Measurements from ENCODE around the gene TGFBR2.

The TGFBR2 gene

DNA sequence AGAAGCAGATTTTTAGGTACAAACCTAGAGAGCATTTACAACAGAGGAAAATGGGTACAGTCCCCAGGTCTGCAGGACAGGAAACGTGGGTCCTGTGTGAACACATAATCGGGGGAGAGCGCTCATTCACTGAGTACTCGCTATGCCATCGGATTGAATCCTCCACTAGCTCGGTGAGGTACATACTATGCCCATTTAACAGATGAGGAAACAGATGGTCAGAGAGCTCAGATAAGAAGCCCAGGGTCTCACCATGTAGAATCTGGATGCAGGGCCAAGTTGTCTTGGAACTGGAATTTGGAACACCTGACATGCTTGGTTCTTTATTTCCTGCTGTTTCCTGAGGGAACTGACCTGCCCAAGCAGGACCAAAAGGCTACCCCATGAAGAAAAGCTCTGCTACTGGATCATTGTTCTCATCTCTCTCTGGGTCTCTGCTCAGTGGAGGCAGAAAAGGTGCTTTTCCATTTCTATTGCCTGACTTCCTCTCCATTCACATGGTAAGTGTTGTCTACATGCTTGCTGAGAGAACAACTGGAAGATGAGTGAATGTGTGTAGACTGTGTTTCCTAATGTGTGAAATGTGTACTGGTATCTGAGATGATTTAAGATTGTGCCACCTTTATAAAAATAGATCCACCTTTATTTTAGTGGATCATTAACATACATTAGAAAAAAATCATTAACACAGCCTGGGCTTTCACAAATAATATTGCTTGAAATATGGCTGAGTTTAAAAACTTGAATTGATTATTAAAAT lies 89.1 kb downstream of the TGFBR2 start:
- DNase-seq, result no peak

DNA sequence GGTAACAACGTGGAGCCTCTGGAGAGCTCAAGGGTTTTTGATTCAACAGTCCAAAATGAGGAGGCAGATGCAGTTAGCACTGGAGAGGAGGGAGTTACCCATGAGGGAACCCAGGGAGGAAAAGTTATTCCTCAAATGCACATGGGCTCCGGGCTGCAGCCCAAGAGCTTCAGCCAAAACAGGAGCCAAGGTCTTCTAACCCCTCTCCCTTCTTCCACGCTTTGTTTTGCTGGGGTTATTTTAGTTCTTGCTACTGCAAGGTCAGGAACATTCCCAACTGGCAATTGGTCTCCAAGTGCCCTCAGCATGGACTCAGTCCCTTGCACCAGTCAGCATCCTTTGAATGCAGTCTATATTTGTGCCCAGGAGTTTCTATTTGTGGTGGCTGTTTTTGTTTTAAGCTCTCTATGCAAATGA lies 90.0 kb downstream of the TGFBR2 start:
- DNase-seq, result no peak

- no peak for DNase-seq
Measured at GRCh38 chr3:30696896-30697295, 90.5 kb downstream of the TGFBR2 start.

DNA sequence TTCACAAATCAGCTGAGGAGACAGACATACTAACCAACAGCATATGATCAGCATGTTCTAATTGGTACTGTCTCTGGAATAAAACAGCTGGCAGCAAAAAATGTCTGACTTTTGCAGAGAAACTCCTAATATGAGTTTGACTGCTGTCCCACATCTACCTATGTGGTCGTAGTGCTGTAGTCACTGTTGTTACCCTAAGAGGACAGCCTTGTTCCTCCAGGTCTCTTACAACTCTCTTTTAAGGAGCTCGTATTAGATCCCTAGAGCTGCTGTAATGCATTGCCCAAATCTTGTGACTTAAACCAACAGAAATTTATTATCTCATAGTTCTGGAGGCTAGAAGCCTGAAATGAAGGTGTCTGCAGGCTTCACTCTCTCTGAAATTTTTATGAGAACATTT lies 92.1 kb downstream of the TGFBR2 start:
- DNase-seq, result no peak

DNA sequence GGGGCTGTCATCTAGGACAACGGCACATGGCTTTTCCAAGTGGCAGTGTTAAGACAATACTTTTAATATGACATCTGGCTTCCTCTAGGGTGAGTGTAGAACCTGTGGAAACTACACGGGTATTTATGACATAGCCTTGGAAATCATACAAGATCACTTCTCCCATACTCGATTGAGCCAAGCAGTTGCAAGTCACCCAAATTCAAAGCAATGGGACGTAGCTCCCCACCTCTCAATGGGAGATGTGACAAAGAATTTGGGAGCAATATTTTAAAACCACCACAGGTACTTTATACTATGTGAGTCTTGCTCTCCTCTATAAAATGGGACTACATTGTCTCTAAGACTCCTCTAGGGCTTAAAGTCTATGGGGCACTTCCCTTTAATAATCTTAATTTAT lies 93.5 kb downstream of the TGFBR2 start:
- DNase-seq, result no peak

DNA sequence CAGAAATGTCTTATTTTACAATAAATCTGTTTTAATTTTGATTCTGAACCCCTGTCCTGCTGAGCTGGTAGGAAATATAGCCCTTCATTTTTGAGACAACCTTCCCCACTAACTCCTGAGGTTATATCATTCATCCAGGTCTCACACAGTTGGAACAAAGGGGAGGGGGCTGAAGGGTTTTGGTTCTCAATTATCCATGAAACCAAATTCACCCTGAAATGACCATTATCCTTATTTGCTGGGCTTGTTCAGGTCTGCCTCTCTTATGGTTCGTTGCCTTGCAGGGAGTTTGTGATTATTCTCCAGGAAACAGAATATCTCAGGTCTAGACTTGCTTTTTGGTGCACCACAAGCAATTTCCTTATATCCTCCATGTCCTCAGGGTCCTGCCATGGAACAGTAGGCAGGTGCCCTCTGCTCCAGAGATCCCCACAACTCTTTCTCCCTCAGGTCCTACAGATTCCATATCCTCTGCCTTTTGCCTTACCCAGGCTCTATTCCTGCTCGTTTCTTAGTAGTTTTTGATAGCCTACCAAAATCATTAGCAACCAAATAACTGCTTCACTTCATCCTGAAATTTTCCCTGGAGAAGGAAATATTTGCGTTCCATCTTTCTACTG lies 94.4 kb downstream of the TGFBR2 start:
- DNase-seq, result no peak

GRCh38 chr3:30702038-30702827 lies 95.8 kb downstream of the TGFBR2 start:
- DNase-seq, result no peak

DNA sequence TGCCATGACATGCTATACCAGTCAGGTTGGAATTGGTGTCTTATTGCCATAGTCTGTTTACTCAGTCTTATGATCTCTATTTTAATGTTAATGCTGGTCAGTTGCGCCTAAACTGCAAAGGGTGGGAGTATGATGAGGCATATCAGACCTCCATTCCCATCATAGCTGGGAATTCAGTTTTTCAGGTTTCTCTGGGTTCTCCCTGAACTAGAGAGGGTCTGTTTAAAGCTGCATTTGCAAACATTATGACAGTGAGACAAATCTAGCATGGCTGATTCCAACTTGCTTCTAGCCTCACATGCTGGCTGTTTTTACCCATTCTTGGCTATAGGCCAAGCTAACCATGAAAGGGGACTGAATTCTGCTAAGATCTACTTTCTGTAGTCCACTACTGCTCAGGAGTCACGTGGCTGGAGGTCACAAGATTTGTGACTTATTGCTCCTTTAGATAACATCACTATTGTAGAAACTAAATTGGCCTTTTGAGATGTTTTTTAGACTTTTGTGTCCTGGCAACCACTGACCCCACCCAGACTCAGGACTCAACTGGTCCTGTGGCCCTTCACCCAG lies 96.5 kb downstream of the TGFBR2 start:
- no peak for DNase-seq

DNA sequence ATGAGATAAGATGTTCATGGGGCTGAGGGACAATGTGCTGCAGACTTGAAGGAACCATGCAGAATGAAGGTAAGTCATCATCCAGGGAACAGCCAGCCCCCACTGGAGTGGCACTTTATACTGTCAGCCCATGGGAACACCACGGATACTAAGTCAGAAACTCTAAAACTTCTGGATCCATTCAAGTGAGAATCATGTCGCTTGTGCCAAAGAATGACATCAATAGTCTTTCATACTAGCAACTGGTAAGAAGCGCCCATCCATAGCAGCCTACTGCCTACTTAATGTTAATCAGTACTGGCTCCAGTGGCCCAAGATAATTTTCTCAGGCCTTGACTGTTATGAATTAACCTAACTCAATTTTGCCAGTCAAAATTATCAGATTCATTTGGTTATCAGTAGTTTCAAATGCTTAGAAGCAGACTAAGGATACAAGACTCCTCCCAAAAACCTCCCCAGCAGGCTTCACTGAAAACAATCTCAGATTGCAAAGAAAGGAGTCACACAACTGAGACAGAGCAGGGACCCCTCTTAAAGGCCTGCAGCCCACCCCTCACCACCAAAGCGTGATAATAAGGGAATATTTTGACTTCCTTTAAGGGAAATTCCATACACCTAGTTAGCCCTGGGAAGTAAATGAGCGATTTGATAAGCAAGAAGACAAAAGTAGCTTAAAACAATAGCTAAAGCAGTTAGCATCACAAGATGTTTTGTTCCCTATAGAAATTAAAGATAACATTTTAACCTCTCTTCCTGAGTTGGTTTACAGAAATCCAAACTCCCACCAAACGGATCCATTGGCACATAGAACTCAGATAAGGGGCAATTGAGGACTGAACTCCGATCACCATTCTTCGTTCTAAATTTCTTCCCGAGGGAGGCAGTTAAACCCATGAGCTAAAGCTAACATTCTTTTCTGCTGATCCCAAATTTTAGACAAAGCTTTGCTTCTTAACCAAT lies 98.8 kb downstream of the TGFBR2 start:
- DNase-seq, result no peak

GRCh38 chr3:30707825-30708224 lies 101.4 kb downstream of the TGFBR2 start:
- no peak for DNase-seq

DNA sequence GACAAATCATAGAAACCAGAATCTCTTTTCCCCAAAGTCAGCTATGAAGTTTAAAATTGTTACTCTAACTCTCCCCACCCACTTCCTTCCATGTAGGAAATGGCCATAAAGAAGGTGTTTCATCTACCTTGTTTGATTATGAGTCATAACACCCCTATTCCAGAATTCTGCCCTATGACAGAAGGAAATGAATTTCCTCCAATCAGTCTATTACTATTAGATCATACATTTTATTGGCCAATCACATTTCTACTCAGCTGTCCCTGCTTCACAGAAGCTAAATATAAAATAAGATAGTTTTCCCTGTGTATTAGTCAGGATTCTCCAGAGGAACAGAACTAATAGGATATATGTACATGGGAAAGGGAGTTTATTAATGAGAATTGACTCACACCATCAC lies 102.1 kb downstream of the TGFBR2 start:
- no peak for DNase-seq

DNA sequence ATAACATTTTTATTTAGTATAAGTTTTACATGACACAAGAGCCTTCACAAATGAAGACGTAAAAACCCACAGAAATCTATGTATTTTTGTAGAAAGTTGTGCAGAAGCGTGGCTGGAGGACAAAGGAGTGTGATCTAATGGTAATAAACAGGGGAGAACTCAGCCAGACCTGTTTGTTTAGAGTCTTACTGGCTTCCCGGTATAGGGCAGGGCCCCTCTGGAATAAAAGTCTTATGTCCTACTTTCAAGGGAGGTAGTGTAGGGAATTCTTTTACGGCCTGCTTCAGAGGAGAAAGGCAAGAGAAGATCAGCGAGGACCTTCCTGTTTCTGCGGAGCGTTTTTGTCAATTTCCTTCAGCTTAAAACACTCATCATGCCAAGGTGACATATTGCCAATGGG lies 103.6 kb downstream of the TGFBR2 start:
- no peak for DNase-seq

DNA sequence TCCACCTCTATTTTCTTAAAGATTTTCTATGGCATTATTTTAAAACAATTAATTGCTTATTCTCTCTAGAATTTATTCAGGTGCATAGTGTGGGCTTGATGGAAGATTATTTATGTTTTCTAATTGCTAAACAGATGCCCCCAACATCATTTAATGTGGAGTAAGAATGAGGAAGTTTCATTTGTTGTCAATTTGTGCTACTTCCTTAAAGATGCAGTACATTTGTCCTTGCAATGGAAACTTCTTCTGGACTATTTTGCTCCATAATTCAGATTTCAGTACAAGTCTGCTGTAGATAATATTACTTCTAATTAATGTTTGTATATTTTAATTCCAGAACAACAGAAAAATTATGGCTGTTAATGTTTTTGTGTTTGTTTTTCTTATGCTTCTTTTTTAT lies 104.8 kb downstream of the TGFBR2 start:
- no peak for DNase-seq

- no peak for DNase-seq
Measured at GRCh38 chr3:30711867-30712266, 105.5 kb downstream of the TGFBR2 start.

- DNase-seq, result no peak
Measured at GRCh38 chr3:30712991-30713390, 106.6 kb downstream of the TGFBR2 start.

- DNase-seq, result no peak
Measured at GRCh38 chr3:30713885-30714503, 107.6 kb downstream of the TGFBR2 start.

- DNase-seq, result no peak
Measured at GRCh38 chr3:30719536-30719935, 113.1 kb downstream of the TGFBR2 start.

DNA sequence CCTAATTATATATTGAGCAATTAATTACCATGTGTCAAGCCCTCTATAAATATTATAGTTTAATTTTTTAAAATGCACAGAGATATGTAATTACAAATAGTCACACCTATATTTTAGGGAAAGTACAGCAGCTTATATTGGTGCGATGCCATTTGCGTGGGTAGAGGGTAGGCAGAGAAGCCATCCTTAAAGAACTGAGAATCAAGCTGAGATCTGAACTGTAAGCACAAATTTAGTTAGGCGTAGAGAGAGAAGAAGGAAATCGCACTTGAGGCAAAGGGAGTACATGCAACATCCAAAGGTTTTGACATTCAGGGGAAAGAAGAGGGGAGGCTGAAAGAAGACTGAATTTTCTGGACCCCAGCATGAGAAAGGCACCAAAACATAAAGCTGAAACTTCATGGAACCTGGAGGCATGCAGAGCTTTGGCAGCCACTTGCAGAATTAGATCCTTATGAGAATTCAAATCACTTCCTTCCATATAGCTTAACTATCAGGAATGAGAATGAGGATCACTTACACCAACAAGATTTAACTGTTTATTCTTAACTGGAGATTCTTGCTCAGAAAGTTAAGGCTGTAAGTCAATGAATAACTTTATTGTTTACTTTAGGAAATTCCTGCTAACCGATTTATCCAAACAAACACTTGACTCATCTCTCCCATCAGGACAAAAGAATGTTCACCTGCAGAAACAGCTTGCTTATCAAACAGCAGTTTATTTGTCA lies 114.3 kb downstream of the TGFBR2 start:
- DNase-seq, result no peak

DNA sequence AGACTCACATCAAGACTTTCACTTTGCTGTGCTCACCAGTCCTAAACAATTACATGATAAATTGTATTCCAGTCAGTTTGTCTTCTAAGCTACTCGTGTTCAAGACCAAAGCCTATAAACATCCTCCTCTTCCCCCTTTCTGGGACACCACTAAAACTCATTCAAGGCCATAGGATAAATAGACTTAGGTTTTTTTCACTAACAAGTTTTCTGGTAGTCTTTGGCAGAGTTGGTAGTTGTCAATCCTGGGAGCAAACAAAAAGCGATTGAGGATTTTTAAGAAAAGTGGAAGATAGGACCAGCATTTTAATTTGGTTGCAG lies 114.9 kb downstream of the TGFBR2 start:
- DNase-seq, result no peak

- no peak for DNase-seq
Measured at GRCh38 chr3:30723211-30723610, 116.8 kb downstream of the TGFBR2 start.

- no peak for DNase-seq
Measured at GRCh38 chr3:30724863-30725262, 118.5 kb downstream of the TGFBR2 start.
